GM21723 (cell line): ENCODE data around the gene PKHD1.

Experiments used
- ATAC-seq: cut with Tn5 transposase; IDR thresholded peaks from one replicate; pipeline ENCODE4 v1.9.1; 2021; ENCODE audit warnings: mild to moderate bottlenecking, moderate library complexity; ENCODE audit not compliant: unreplicated experiment

The PKHD1 gene

GRCh38 chr6:51630011-51630410, 457.4 kb downstream of the PKHD1 start:
- no peak for ATAC-seq

- no peak for ATAC-seq
These were observed 461.0 kb downstream of the PKHD1 start for GRCh38 chr6:51626391-51626790.

- no peak for ATAC-seq
These were observed 461.8 kb downstream of the PKHD1 start for GRCh38 chr6:51625566-51625965.

GRCh38 chr6:51620971-51621370, 466.4 kb downstream of the PKHD1 start:
- no peak for ATAC-seq

GRCh38 chr6:51619042-51619799, 468.2 kb downstream of the PKHD1 start:
- no peak for ATAC-seq

- no peak for ATAC-seq
These were observed 468.9 kb downstream of the PKHD1 start for GRCh38 chr6:51618563-51618962.

GRCh38 chr6:51617751-51618150, 469.7 kb downstream of the PKHD1 start:
- ATAC-seq = no peak

GRCh38 chr6:51616243-51616642, 471.2 kb downstream of the PKHD1 start:
- ATAC-seq = no peak

- no peak for ATAC-seq
These were observed 472.7 kb downstream of the PKHD1 start for GRCh38 chr6:51614725-51615124.

GRCh38 chr6:51613558-51613957, 473.9 kb downstream of the PKHD1 start:
- no peak for ATAC-seq

- no peak for ATAC-seq
These were observed 478.5 kb downstream of the PKHD1 start for GRCh38 chr6:51608932-51609331.

- no peak for ATAC-seq
These were observed 479.0 kb downstream of the PKHD1 start for GRCh38 chr6:51608383-51608782.

GRCh38 chr6:51600514-51600913, 486.9 kb downstream of the PKHD1 start:
- no peak for ATAC-seq

GRCh38 chr6:51598171-51598570, 489.2 kb downstream of the PKHD1 start:
- no peak for ATAC-seq

GRCh38 chr6:51594981-51595380, 492.4 kb downstream of the PKHD1 start:
- ATAC-seq = no peak

GRCh38 chr6:51585264-51585663, 502.1 kb downstream of the PKHD1 start:
- no peak for ATAC-seq

- ATAC-seq = no peak
These were observed 503.2 kb downstream of the PKHD1 start for GRCh38 chr6:51584163-51584562.

GRCh38 chr6:51578994-51579393, 508.4 kb downstream of the PKHD1 start:
- ATAC-seq = no peak

GRCh38 chr6:51578362-51578761, 509.1 kb downstream of the PKHD1 start:
- ATAC-seq = no peak

GRCh38 chr6:51574040-51574439, 513.4 kb downstream of the PKHD1 start:
- ATAC-seq = no peak

- no peak for ATAC-seq
These were observed 516.2 kb downstream of the PKHD1 start for GRCh38 chr6:51571168-51571567.

GRCh38 chr6:51570168-51570921, 517.1 kb downstream of the PKHD1 start:
- ATAC-seq = no peak
